CD14-positive monocyte (primary cell): ENCODE measurements around the gene LRRC4C. TPM values are rescaled to one million over a fixed set of nuclear protein-coding genes. Genes with fewer than 3 reads are reported as not detected.

Experiments
- DNase-seq, 3 donors: peaks; one replicate each; pipeline ENCODE4 v3.0.0-alpha.2; 2011 to 2022
- H2AFZ ChIP-seq: 2 replicates; pipeline ENCODE4 v1.6.0; 2012; ENCODE audit warnings: mild to moderate bottlenecking, low read depth, low read length, inconsistent platforms; ENCODE audit not compliant: insufficient read depth, poor library complexity, severe bottlenecking
- H3K27ac ChIP-seq, 2 donors: 1 replicate in 1 of 2; 2 replicates in 1 of 2; pipeline ENCODE4 v1.5.1; 2012 to 2013; ENCODE audit warnings: low read length in 2 of 2, control low read depth in 1 of 2, inconsistent platforms in 1 of 2, low read depth in 1 of 2, mild to moderate bottlenecking in 1 of 2
- H3K27me3 ChIP-seq, 2 donors: one replicate each; pipeline versions ENCODE4 v1.6.0 to v1.6.1; 2011 to 2013; ENCODE audit warnings: low read length in 2 of 2; ENCODE audit not compliant: control insufficient read depth in 2 of 2, insufficient read depth in 2 of 2
- H3K36me3 ChIP-seq, 2 donors: replicated peaks in 1 of 2; 1 replicate in 1 of 2; 2 replicates in 1 of 2; pipeline versions ENCODE4 v1.5.1 to v1.6.1; 2012 to 2013; ENCODE audit warnings: low read length in 2 of 2, control low read depth in 1 of 2, inconsistent platforms in 1 of 2, mild to moderate bottlenecking in 1 of 2; ENCODE audit not compliant: insufficient read depth in 2 of 2, control insufficient read depth in 1 of 2
- H3K4me1 ChIP-seq, 2 donors: 1 replicate in 1 of 2; 2 replicates in 1 of 2; pipeline versions ENCODE4 v1.5.1 to v1.6.1; 2012 to 2013; ENCODE audit warnings: low read length in 2 of 2, control low read depth in 1 of 2, inconsistent platforms in 1 of 2, mild to moderate bottlenecking in 1 of 2, moderate library complexity in 1 of 2; ENCODE audit not compliant: insufficient read depth in 2 of 2, control insufficient read depth in 1 of 2
- H3K4me2 ChIP-seq: replicated peaks from 2 replicates; pipeline ENCODE3; 2012; ENCODE audit warnings: low read length, moderate library complexity, mild to moderate bottlenecking; ENCODE audit not compliant: poor library complexity, severe bottlenecking; ENCODE audit errors: extremely low read depth
- H3K4me3 ChIP-seq, 3 experiments: fragments of 200-600 bp in 1 of 3; sonication (generic) in 1 of 3; replicated peaks in 1 of 3; 1 replicate in 2 of 3; 2 replicates in 1 of 3; pipeline ENCODE4 v1.5.1; 2011 to 2013; ENCODE audit warnings: low read length in 3 of 3, mild to moderate bottlenecking in 3 of 3, control low read depth in 2 of 3, low read depth in 2 of 3, inconsistent platforms in 1 of 3, moderate library complexity in 1 of 3
- H3K79me2 ChIP-seq: 2 replicates; pipeline ENCODE4 v1.6.0; 2012; ENCODE audit warnings: mild to moderate bottlenecking, control low read depth, inconsistent platforms, low read length, moderate library complexity; ENCODE audit not compliant: insufficient read depth
- H3K9ac ChIP-seq: 2 replicates; pipeline ENCODE4 v1.6.0; 2017; ENCODE audit warnings: low read length, mild to moderate bottlenecking; ENCODE audit not compliant: insufficient read depth, poor library complexity, severe bottlenecking
- H3K9me3 ChIP-seq, 2 donors: replicated peaks in 1 of 2; 1 replicate in 1 of 2; 2 replicates in 1 of 2; pipeline versions ENCODE4 v1.5.1 to v1.6.1; 2012 to 2013; ENCODE audit warnings: low read length in 2 of 2, control low read depth in 1 of 2; ENCODE audit not compliant: control insufficient read depth in 1 of 2, insufficient read depth in 1 of 2
- H4K20me1 ChIP-seq: 2 replicates; pipeline ENCODE4 v1.6.0; 2012; ENCODE audit warnings: mild to moderate bottlenecking, low read length, control low read depth, moderate library complexity; ENCODE audit not compliant: insufficient read depth
- H3K27ac Mint-ChIP-seq, 7 donors: one replicate each; pipeline ENCODE4 v1.8.0; 2020; ENCODE audit warnings: mild to moderate bottlenecking in 7 of 7, mixed read lengths in 7 of 7, moderate library complexity in 6 of 7, inconsistent platforms in 2 of 7
- H3K27me3 Mint-ChIP-seq, 3 donors: one replicate each; pipeline ENCODE4 v1.8.0; 2021 to 2022; ENCODE audit warnings: low read depth in 3 of 3, mild to moderate bottlenecking in 3 of 3, mixed read lengths in 3 of 3, moderate library complexity in 3 of 3, inconsistent platforms in 1 of 3
- H3K36me3 Mint-ChIP-seq, 2 donors: one replicate each; pipeline ENCODE4 v1.8.0; 2020; ENCODE audit warnings: mixed read lengths in 2 of 2, inconsistent platforms in 1 of 2, mild to moderate bottlenecking in 1 of 2
- H3K4me1 Mint-ChIP-seq: one replicate; pipeline ENCODE4 v1.8.0; 2020; ENCODE audit warnings: mild to moderate bottlenecking, mixed read lengths
- H3K4me3 Mint-ChIP-seq, 2 donors: one replicate each; pipeline ENCODE4 v1.8.0; 2020; ENCODE audit warnings: mild to moderate bottlenecking in 2 of 2, mixed read lengths in 2 of 2, moderate library complexity in 1 of 2
- H3K9me3 Mint-ChIP-seq, 7 donors: one replicate each; pipeline ENCODE4 v1.8.0; 2020 to 2022; ENCODE audit warnings: mixed read lengths in 7 of 7, mild to moderate bottlenecking in 6 of 7, moderate library complexity in 6 of 7, inconsistent platforms in 2 of 7
- CTCF ChIP-seq: fragments of 200-600 bp; IDR thresholded peaks from one replicate; pipeline ENCODE4 v1.8.0; 2022; ENCODE audit warnings: antibody characterized with exemption, mild to moderate bottlenecking
- WGBS: methylation state at CpG from one replicate; pipeline ENCODE4 v1.1.5; 2013; ENCODE audit warnings: missing lambda C conversion rate; ENCODE audit not compliant: insufficient coverage; 5-methylcytosine and 5-hydroxymethylcytosine counted together
- intact Hi-C, 2 donors: fragments of 100-400 bp; cut with micrococcal nuclease; formaldehyde crosslinking; loops; one replicate each; pipeline versions ENCODE4 v1.15.0 to v1.15.1; 2023
- polyA plus RNA-seq, 3 donors: library from polyadenylated mRNA; depleted of rRNA in 1 of 3; unstranded in 2 of 3; stranded (reverse) in 1 of 3; fragments of 300-500 nt in 2 of 3; fragments of >200 nt in 1 of 3; fragmentation: Illumina TruSeq in 2 of 3; gene quantifications; 1 replicate in 2 of 3; 2 replicates in 1 of 3; pipeline ENCODE4 v1.2.3, GENCODE V29; 2012 to 2021

The LRRC4C gene
- polyA plus RNA-seq, 3 donors = not detected

GRCh38 chr11:41284354-41284753, 175.1 kb downstream of the LRRC4C start:
- no peaks in the 10 kb centered on the region for H3K27me3 ChIP-seq
- no peak overlapping the region for H2AFZ ChIP-seq
- no peaks in the 10 kb centered on the region for H3K4me1 ChIP-seq
- Mint-ChIP-seq H3K27me3 (no peaks in the 10 kb centered on the region), H3K4me3 (no peak overlapping the region), H3K9me3 (peaks cover 0 to 2% (median 0%) of the 10 kb centered on the region in 7 donors), H3K27ac (no peak overlapping the region), H3K36me3 (no peaks in the 10 kb centered on the region), H3K4me1 (no peaks in the 10 kb centered on the region)
- no peaks in the 10 kb centered on the region for H3K36me3 ChIP-seq
- H3K79me2 ChIP-seq = no peaks in the 10 kb centered on the region
- intact Hi-C loops = no loop called here
- TF ChIP-seq CTCF = no peak
- 70% methylated on average over 2 of the region's 3 CpGs for WGBS
- no peaks in the 10 kb centered on the region for H3K9me3 ChIP-seq
- no peak overlapping the region for H3K9ac ChIP-seq
- no peaks in the 10 kb centered on the region for H4K20me1 ChIP-seq
- no peak overlapping the region for H3K4me3 ChIP-seq
- no peak for DNase-seq
- no peak overlapping the region for H3K27ac ChIP-seq
- H3K4me2 ChIP-seq = no peak overlapping the region

GRCh38 chr11:41283191-41283930, 176.1 kb downstream of the LRRC4C start:
- H4K20me1 ChIP-seq = no peaks in the 10 kb centered on the region
- H3K79me2 ChIP-seq = no peaks in the 10 kb centered on the region
- H3K27me3 Mint-ChIP-seq = no peaks in the 10 kb centered on the region

More at GRCh38 chr11:41283191-41283930, 176.1 kb downstream of the LRRC4C start:
- DNase-seq = no peak
- no CpG with 5 or more reads among the region's 6 CpGs for WGBS
- Histone ChIP-seq H3K9me3 (no peaks in the 10 kb centered on the region), H3K4me2 (no peak overlapping the region), H2AFZ (no peak overlapping the region), H3K4me1 (no peaks in the 10 kb centered on the region), H3K9ac (no peak overlapping the region), H3K4me3 (no peak overlapping the region), H3K36me3 (no peaks in the 10 kb centered on the region), H3K27me3 (no peaks in the 10 kb centered on the region), H3K27ac (no peak overlapping the region)
- Mint-ChIP-seq H3K36me3 (no peaks in the 10 kb centered on the region), H3K4me1 (no peaks in the 10 kb centered on the region), H3K4me3 (no peak overlapping the region), H3K27ac (no peak overlapping the region), H3K9me3 (peaks cover 0 to 2% (median 0%) of the 10 kb centered on the region in 7 donors)
- intact Hi-C loops = no loop called here
- no peak for TF ChIP-seq CTCF
